Fibroblast of villous mesenchyme (primary cell): ENCODE results near the gene CCDC137. TPM values are rescaled to one million over a fixed set of nuclear protein-coding genes. Genes with fewer than 3 reads are reported as not detected.

ENCODE experiments used
- DNase-seq: peaks from one replicate; pipeline ENCODE4 v3.0.0-alpha.2; 2010; ENCODE audit warnings: low read depth
- H3K4me3 ChIP-seq: 2 replicates; pipeline ENCODE4 v1.5.1; 2011; ENCODE audit warnings: low read depth, mild to moderate bottlenecking, low read length
- CTCF ChIP-seq: IDR thresholded peaks from 2 replicates; pipeline ENCODE4 v1.5.1; 2012; ENCODE audit warnings: low read depth, mild to moderate bottlenecking, low read length; ENCODE audit not compliant: insufficient read depth
- total RNA-seq: library from RNA; depleted of rRNA; stranded (reverse); fragments of >200 nt; gene quantifications from 2 replicates; pipeline ENCODE4 v1.2.3, GENCODE V29; 2012

The CCDC137 gene
- total RNA-seq, 1 donor: 7.8 TPM

GRCh38 chr17:81700353-81701287, 34.1 kb downstream of the CCDC137 start:
- TF ChIP-seq CTCF: no peak
- no peak overlapping the region for H3K4me3 ChIP-seq
- no peak for DNase-seq

- H3K4me3 ChIP-seq: peak overlapping the region; percentile 91
- no peak for DNase-seq
- no peak for TF ChIP-seq CTCF
Measured at GRCh38 chr17:81701288-81702071, 34.9 kb downstream of the CCDC137 start.

- TF ChIP-seq CTCF: no peak
- DNase-seq: peak; percentile 91
- peak within 1 kb of the TSS; percentile 91 for H3K4me3 ChIP-seq
Measured at GRCh38 chr17:81702934-81703746, 36.6 kb downstream of the CCDC137 start, which contains the start of gene MRPL12. Gene MRPL12, plus strand, starts transcription at chr17:81703367. Its CDS starts 135 bp downstream, at chr17:81703502.

GRCh38 chr17:81703747-81704654, 37.5 kb downstream of the CCDC137 start:
- no peak for TF ChIP-seq CTCF
- H3K4me3 ChIP-seq: peak overlapping the region; percentile 91
- no peak for DNase-seq

GRCh38 chr17:81705518-81706231, 39.1 kb downstream of the CCDC137 start:
- TF ChIP-seq CTCF: no peak
- H3K4me3 ChIP-seq: no peak overlapping the region
- no peak for DNase-seq
